ENCODE data around the gene TM2D1. TPM values are rescaled to one million over a fixed set of nuclear protein-coding genes. Genes with fewer than 3 reads are reported as not detected.

The TM2D1 gene
- total and polyA plus RNA-seq, 10 of the 15 experiments (the other 5 are each of a cell fraction or from before 2014, with no cell fraction given) = 21.0 to 46.6 (median 36.7) TPM

- POLR2A ChIA-PET = interaction anchor here (0.9 kb wide), 1 partner anchor 48 kb away, joined by 5 read pairs; no protein-coding TSS in a partner anchor
- CTCF ChIA-PET = no interaction called here
- H3K4me2 ChIP-seq (ENCODE audit: control insufficient read depth, insufficient read depth) = no peak overlapping the region
These were observed 29.6 kb upstream of the TM2D1 start for GRCh38 chr1:61754545-61754944.

More at GRCh38 chr1:61754545-61754944, 29.6 kb upstream of the TM2D1 start:
- Histone ChIP-seq H3K4me3 (no peak overlapping the region), H3K4me1 (ENCODE audit: control insufficient read depth, insufficient read depth, low read length) (no peaks in the 10 kb centered on the region), H4K20me1 (ENCODE audit: control insufficient read depth, insufficient read depth) (no peaks in the 10 kb centered on the region), H3K79me2 (ENCODE audit: control insufficient read depth, insufficient read depth, low read length) (no peaks in the 10 kb centered on the region), H3K27ac (ENCODE audit: control insufficient read depth, insufficient read depth) (no peak overlapping the region), H2AFZ (ENCODE audit: control insufficient read depth, low read depth, low read length) (no peak overlapping the region), H3K9me3 (replicated peaks; ENCODE audit: control insufficient read depth, insufficient read depth, low read length) (no peaks in the 10 kb centered on the region), H3K9ac (ENCODE audit: control insufficient read depth, insufficient read depth, low read length) (no peak overlapping the region), H3K36me3 (ENCODE audit: control insufficient read depth in 2 of 2, insufficient read depth in 2 of 2, low read length in 1 of 2) (no peaks in the 10 kb centered on the region), H3K27me3 (replicated peaks in 1 of 2; ENCODE audit: control insufficient read depth in 2 of 2, insufficient read depth in 2 of 2, low read length in 1 of 2) (no peaks in the 10 kb centered on the region)
- ATAC-seq (no peak), DNase-seq (ENCODE audit: low read depth, low spot score) (no peak), FAIRE-seq (no peak)
- no peak for TF ChIP-seq TARDBP (IDR thresholded peaks at IDR 0.05; ENCODE audit: borderline replicate concordance)
- no peak for TF ChIP-seq POU2F2 (IDR thresholded peaks at IDR 0.05; ENCODE audit: borderline replicate concordance, low read depth, low read length)
- no peak for TF ChIP-seq CBFB (IDR thresholded peaks at IDR 0.05; ENCODE audit: low read depth)
- TF ChIP-seq EED (IDR thresholded peaks at IDR 0.05; ENCODE audit: low read depth) = no peak
- TF ChIP-seq SUPT20H (IDR thresholded peaks at IDR 0.05; ENCODE audit: borderline replicate concordance, control insufficient read depth, low read depth, low read length) = no peak
- no peak for TF ChIP-seq ZZZ3 (IDR thresholded peaks at IDR 0.05; ENCODE audit: control insufficient read depth, insufficient read length, low read depth)
- TF ChIP-seq, protein P1, sequence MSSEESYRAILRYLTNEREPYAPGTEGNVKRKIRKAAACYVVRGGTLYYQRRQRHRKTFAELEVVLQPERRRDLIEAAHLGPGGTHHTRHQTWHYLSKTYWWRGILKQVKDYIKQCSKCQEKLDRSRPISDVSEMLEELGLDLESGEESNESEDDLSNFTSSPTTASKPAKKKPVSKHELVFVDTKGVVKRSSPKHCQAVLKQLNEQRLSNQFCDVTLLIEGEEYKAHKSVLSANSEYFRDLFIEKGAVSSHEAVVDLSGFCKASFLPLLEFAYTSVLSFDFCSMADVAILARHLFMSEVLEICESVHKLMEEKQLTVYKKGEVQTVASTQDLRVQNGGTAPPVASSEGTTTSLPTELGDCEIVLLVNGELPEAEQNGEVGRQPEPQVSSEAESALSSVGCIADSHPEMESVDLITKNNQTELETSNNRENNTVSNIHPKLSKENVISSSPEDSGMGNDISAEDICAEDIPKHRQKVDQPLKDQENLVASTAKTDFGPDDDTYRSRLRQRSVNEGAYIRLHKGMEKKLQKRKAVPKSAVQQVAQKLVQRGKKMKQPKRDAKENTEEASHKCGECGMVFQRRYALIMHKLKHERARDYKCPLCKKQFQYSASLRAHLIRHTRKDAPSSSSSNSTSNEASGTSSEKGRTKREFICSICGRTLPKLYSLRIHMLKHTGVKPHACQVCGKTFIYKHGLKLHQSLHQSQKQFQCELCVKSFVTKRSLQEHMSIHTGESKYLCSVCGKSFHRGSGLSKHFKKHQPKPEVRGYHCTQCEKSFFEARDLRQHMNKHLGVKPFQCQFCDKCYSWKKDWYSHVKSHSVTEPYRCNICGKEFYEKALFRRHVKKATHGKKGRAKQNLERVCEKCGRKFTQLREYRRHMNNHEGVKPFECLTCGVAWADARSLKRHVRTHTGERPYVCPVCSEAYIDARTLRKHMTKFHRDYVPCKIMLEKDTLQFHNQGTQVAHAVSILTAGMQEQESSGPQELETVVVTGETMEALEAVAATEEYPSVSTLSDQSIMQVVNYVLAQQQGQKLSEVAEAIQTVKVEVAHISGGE (CRISPR knock-in tag; IDR thresholded peaks at IDR 0.05) = no peak
- no peak for TF ChIP-seq NFXL1 (IDR thresholded peaks at IDR 0.05; ENCODE audit: borderline replicate concordance)
- TF ChIP-seq ZNF24 (IDR thresholded peaks at IDR 0.05) = no peak
- 28% methylated on average over 4 of the region's 4 CpGs for WGBS (ENCODE audit: insufficient coverage, insufficient replicate concordance, low lambda C conversion rate, missing lambda C conversion rate)
- no TSS peak for BruUV-seq (replicated peaks)
- ChIA-PET RAD21 (ENCODE audit: unreplicated experiment) (no interaction called here), SMC1A (ENCODE audit: uncharacterized antibody, unreplicated experiment) (interaction anchor here (0.7 kb wide), 1 partner anchor 11 kb away, joined by 3 read pairs; no protein-coding TSS in a partner anchor)
- intact Hi-C loops (cut with micrococcal nuclease; ENCODE audit: unreplicated experiment) (loop anchor here (2.0 kb wide), 1 partner anchor 20 kb away; no protein-coding TSS in a partner anchor), in situ Hi-C loops (cut with MboI) (no loop called here)

Data from GM12878 (cell line).